GM18520 (cell line): Measurements from ENCODE around the gene NUP62.
A peak's percentile ranks its signal among the peaks of the same experiment; 100 is the strongest.
"Not testable (repeated sequence)": the region's sequence is repeated elsewhere in the genome, so short reads cannot be mapped to it uniquely, and the experiment has no call there.

Experiments
- ATAC-seq: cut with Tn5 transposase; IDR thresholded peaks from one replicate; pipeline ENCODE4 v1.9.1; 2021; ENCODE audit not compliant: unreplicated experiment

Gene NUP62

DNA sequence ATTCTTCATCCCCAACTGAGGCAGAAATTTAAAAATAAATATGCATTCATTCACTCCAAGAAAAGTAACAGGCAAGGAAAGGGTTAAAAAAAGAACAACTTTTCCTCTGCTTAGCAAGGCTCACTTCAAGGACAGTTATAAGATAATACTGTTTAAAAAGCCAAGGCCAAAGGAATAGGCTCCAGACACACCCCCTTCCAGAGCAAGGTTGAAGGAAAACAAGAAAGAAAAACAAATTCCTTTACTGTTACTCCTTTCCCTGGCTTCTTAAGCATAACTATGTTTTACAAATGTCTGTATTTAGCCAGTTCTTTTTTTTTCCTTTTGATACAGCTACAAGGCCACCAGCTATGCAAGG lies 23.2 kb upstream of the NUP62 start:
- no peak for ATAC-seq

DNA sequence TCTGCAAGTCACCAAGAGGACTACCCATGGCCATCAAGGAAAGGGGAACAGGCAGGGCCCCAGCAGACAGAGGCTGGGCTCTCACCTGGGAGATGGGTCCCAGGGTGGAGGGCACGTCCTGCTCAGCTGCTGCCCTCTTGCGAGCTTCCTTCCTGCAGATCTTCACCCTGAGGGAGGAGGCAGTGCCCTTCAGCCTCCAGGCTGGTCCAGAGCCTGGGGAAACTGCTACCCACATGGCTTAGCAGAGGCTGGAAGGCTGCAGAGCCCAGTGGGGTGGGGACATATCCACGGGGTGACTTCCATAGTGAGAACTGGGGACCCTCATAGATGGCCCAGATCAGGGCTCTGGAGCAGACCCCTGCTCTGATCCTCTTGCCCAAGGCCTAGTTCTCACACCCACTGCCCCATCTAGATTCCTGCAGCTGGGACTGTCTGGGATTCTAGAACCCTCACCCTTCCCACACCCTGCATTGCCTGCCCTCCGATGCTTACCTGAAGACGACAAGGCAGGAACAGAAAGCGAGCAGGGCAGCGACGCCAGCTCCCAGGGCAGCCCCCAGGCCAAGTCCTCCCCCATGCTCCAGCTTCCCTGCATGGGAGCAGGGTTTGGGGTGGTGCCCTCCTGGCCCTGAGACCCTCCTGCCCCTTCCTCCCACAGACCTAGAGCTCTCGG lies 22.6 kb upstream of the NUP62 start:
- ATAC-seq = no peak

DNA sequence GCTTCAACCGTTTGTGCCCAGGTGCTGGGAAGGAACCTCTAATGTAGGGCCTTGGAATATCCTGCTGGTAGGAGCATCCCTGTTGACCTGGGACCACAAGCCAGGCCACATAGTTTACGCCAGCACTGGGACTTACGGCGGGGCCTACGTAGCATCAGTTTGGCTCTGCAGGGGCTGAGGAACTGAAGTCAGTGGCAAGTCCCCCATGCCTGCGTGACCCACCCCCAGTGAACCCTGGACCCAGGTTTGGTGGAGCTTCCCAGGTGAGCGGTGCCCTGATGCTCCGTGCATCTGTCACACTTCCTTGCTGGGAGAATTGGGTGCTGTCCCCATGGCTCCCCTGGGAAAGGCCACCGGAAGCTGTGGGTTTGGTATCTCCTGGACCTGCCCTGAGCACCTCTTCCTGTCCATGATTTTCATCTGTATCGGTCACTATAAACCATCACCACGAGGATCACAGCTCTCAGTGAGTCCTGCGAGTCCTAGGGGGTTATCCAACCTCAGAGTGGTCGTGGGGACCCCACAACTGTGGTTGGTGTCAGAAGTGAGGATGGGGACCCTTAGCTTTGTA lies 21.7 kb upstream of the NUP62 start:
- ATAC-seq = no peak

DNA sequence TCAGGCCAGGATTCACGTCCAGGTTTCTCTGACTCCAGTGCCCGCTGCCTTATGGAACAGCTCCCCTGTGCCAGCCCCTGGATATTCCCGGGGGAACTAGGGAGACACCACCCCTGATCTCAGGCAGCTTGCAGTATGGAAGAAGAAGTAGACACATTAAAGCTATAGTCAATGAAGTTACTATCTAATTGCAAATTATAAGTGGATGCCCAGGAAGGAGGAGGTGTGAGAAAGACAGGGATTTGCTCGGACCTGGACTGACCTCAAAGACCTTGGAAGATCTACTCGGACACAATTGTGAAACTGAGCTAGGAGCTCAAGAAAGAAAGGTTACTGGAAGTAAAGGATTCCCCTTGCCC lies 21.3 kb upstream of the NUP62 start:
- ATAC-seq = no peak

DNA sequence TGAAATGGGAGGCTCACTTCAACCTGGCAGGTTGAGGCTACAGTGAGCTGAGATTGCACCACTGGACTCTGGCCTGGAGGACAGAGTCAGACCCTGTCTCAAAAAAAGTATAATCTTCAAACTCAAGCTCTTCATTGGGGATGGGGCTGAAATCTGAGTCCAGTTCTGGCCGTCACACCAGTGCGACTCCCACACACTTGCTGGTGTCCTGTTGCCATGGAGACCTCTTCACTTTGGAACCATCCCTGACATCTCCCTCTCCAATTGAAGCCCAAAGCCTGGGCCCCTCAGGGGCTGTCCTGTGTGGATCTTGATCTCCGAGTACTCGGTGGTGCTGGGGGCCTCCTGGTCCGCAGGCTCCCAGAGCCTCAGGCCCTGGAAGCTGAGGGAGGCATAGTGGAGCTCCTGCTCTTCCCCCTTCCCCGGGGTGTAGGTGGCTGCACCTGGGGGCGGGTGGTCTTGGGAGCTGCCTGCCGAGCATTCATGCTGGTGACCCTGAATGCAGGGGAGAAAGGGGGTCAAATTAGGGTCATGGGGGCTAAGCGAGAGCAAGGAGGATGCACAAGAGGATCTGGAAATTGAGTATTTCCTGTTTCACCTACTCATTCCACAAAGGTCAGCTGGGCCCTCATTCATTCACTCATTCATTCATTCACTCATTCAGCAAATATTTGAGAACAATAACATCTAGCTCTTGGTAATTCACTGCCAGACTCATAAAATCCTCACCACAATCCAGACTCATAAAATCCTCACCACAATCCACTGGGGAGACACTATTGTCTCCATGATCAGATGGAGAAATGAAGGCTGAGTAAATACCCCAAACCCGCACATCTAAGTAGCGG lies 20.7 kb upstream of the NUP62 start:
- ATAC-seq = no peak

DNA sequence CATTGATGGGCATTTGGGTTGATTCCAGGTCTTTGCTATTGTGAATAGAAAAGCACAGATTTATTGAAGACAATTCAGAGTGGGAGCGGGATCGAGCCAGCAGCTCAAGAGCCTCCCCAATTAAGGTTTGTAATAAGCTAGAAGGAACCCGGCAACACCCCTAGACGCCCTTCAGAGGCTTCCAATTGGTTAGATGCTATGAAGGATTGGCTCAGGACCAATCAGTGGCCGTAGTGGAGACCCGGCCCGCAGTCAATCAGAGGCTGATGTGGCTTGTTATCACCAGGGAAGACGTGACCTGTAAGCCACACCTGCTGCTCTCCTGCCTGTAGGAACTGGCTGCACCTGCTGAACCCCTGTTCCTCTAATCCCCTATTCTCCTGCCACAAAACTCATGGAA lies 17.1 kb upstream of the NUP62 start:
- no peak for ATAC-seq

DNA sequence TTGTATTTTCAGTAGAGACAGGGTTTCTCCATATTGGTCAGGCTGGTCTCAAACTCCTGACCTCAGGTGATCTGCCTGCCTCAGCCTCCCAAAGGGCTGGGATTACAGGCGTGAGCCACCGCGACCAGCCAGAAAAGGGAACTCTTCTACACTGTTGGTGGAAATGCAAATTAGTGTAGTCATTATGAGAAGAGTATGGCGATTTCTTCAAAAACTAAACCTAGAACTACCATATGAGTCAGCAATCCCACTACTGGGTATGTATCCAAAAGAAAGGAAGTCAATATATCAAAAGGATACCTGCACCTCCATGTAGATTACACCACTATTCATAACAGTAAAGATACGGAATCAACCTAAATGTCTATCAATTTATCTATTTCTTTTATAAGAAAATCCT lies 15.3 kb upstream of the NUP62 start:
- ATAC-seq = not testable (repeated sequence)

DNA sequence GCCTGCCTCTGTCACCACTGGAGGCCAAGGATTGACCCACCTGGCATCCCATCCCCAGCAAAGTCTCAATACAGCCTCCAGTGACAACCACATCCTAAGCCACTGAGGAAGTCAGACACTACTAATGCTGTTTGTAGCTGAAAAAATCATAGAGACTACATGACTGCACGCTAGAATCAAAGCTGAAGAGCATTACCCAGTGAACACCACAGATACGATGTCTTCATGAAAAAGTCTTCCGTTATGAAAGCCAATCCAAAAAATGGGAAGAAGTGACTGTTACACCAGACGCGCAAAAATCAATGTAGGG lies 11.1 kb upstream of the NUP62 start:
- no peak for ATAC-seq

DNA sequence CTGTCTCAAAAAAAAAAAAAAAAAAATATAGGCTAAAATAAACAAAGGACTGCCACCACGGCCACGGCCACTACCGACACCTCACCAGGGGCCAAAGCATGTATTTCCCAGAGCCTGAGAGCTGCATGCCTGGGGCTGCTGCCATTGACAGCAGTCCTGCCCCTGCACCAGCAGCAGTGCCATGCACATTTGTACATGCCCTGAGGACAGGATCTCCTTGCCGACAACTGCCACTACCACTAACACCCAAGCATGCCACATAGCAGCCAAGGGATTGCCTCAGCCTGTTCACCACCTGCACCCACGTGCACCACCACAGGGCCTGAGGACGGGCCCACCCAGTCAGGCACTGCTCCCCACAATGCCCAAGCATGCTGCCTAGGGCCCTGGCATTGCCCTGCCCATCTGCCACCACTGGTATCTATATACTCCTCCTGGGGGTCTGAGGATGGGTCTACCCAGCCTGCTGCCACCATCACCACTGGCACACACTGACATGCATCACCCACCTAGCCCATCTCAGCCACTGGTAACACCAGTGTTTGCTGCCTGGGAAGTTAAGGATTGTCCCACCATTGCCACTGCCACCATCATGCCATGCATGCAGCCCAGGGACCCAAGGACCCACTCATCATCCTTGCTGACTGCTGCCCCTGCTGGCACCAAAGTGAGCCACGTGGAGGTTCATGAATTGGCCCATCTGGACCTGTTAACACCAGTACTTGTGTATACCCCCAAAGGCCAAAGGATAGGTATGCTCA lies 10.6 kb upstream of the NUP62 start:
- no peak for ATAC-seq

DNA sequence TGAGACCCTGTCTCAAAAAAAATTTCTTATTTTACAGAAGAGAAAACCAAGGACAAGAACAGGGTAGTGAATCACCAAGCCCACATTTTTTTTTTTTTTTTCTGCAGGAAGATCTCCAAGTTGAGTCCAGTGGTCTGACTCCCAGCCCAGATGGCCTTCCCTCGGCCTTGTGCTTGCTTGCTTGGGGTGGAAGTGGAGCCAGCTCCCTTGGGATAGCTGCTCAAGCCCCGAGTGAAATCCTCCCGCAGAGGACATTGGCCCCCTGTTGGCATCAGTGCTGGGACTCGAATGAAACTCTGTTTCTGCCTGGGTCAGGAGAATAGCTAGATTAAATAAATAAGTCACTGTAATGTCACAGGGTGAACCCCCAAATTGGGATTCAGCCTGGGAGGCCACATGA lies 9.4 kb upstream of the NUP62 start:
- no peak for ATAC-seq

DNA sequence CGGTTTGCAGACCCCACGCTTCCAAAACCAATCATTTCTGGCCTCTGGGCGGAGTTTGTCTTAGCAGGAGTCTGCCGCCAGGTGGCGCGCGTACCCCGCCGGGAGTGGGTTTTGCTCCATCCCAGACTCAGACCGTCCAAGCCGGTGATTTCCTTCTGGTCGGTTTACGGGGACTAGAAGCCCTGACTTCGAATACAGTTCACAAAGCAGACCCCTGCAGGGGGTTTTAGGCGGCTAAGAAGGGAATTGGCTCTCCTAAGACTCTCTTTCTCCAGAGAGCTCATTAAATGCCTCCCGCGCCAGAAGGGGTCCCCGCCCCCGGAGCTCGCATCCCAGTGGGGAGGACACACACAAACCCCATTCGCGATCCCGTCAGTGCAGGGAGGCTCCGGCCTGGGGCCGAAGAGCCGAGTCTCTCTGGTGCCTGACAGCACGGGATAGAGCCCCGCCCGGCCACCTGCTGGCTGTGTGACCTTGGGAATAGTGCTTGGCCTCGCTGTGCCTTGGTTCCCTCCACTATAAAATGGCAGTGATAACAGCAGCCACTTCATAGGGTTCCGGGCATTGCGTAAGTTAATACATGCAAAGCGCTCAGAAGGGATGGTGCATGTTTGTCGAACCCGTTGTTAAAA lies 8.6 kb upstream of the NUP62 start:
- no peak for ATAC-seq

DNA sequence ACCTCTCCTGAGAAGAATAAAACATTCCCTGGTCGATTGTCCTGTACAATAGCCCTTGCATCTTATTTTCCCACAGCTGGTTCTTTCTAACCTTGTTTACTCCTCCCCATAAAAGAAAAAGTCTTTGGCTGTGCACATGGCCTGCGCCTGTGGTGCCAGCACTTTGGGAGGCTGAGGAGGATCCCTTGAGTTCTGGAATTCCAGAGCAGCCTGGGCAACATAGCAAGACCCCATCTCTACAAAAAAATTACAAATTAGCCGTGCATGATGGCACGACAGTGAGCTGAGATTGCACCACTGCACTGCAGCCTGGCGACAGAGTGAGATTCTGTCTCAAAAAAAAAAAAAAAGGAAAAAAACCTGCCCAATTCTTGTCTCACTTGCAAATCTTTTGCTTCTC lies 7.2 kb upstream of the NUP62 start:
- no peak for ATAC-seq

DNA sequence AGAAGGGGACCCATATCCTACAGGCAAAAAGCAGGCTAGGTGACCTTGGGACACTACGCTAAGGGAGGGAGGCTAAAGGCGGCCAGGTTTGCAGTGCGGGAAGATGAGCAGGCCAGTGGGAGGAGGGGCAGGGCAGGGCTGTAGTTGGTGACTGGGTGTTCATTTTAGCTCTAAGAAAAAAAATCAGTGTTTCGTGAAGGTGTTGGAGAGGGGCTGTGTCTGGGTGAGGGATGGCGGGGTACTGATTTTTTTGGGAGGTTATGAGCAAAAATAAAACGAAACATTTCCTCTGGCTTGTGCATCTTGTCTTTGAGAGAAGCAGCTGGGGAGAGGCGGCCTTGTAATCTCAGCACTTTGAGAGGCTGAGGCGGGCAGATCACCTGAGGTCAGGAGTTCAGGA lies 4.3 kb upstream of the NUP62 start:
- no peak for ATAC-seq

DNA sequence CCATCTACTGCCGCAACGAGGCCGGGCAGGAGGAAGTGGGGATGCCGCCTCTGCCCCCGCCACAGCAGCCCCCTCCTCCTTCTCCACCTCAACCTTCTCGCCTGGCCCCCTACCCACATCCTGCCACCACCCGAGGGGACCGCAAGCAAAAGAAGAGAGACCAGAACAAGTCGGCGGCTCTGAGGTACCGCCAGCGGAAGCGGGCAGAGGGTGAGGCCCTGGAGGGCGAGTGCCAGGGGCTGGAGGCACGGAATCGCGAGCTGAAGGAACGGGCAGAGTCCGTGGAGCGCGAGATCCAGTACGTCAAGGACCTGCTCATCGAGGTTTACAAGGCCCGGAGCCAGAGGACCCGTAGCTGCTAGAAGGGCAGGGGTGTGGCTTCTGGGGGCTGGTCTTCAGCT lies 3.4 kb upstream of the NUP62 start:
- no peak for ATAC-seq

DNA sequence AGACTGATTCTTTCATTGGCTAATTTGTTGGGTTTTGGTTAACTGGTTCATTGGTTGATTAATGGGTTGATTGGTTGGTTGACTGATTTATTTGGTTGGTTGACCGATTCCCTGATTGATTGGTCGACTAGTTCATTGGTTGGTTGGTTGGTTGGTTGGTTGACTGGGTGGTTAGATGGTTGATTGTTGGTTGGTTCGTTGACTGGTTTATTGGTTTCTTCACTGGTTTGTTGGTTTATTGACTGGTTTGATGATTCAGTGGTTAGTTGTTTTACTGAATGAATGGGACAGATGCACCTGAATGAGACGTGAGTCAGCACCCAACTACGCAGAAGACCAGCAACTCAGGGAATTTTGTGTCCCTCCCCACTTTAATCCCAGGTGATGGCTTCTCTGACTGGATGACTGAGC lies 2.7 kb upstream of the NUP62 start:
- ATAC-seq = no peak

DNA sequence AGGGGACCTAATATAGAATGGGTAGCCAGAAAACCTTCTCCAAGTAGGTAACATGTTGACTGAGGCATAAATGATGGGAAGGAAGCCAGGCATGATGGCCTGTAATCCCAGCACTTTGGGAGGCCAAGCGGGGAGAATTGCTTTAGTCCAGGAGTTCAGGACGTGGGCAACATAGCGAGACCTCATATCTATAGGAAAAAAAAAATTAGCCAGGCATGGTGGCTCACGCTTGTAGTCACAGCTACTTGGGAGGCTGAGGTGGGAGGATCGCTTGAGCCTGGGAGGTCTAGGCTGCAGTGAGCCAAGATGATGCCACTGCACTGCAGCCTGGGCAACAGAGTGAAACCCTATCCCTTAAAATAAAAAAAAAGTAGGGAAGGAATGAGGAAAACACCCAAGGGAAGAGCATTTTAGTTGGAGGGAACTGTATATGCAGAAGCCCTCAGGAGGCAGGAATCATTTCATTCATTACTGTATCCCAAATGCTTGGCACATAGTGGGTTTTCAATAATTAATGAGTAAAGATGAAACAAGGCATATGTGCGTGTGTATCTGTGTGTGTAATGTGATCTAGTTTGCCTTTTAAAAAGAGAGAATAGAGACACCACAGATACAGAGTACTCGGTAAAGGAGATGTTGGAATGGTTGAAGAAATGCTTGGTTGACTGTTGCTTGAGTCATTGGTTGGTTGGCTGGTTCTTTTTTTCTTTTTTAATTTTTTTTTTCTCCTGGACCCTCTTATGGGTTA lies 2.2 kb upstream of the NUP62 start:
- no peak for ATAC-seq

DNA sequence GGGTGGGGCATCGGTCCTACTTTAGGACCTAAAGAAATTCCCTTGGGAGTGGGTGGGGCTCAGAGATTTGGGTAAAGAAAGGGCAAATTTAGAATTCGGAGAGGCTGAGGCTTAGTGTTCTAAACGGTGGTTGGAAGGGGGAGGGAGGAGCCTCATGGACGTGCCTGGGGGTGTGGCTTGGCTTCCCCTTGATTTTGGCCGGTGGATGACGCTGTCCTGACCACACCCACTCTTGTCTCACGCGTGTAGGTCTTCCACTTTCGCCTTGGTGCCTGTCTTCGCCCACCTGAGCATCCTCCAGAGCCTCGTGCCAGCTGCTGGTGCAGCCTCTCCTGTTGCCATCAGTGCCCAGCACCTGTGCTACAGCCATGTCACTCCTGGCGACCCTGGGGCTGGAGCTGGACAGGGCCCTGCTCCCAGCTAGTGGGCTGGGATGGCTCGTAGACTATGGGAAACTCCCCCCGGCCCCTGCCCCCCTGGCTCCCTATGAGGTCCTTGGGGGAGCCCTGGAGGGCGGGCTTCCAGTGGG lies 1.2 kb upstream of the NUP62 start:
- ATAC-seq = no peak

DNA sequence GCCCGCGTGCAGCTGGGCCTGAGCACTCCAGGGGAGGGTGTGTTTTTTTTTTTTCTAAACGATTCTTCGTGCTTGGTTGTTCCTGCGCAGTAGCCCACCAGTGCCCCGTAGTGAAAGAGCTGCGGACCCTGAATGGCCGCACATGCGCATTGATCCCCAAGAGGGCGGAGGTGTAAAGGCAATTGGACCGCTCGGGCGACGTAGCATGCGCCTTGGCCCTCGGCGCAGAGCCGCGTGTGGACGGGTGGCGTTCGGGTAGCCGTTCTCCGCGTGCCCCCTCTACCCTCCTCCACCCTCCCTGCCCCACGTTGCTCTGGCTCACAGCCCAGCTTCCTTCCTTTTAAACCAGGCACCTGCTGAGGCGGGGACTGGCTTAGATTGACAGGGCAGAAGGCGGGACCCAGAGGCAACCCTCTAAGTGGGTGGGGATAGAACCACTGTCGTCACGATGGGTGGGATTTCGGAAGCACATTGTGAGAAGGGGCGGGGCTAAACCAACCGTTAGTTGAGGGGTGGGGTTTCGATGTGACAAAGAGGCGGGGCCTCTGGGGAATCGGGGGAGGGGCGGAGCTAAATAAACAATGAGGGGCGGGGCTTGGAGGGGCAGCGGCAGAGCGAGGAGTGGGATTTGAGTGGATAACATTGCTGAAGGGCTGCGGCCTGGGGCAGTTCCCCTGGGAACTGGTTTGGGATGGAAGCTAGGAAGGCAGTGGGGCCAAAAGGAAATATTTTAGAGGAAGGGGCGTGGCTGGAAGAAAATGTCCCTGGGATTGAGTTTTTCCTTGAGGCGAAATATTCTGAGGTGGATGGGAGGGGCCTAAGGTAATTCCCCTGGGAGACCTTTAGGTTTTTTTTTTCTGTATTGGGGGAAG lies 543 bp upstream of the NUP62 start:
- ATAC-seq = peak; percentile 75

DNA sequence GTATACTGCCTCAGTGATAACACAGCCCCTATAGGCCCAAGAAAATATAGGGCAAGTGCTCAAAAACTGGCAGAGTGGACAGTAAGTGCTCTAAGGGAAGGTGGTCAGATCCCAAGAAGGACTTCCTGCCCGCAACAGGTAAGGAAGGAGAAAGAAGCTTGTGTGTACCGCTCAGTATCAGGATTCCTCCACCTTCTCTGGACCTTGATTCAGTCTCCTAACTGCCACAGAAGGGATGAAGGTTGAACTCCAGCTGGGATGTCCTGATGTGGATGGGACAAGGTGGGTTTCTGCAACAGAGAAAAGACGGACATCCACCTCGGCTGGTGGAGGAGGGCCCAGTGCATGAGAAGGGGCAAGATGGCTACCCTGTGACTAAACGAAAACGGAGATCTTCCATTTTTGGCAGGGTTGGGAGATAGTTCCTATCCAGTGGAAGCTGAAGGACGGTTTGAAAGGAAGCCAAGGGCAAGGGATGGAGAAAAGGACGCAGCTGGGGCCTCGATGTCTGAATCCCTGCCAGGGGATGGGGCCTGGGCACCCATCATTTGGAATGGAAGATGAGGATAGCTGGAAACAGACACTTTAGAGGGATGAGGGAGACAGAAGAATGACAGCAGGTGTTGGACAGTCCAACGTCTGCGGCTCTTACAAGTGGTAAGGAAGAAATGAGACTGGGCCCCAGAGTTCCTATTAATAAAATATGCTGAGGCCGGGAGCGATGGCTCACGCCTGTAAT lies 1.6 kb downstream of the NUP62 start:
- no peak for ATAC-seq
